Panc1 (cell line): ENCODE results near the gene LRRD1. TPM values are rescaled to one million over a fixed set of nuclear protein-coding genes. Genes with fewer than 3 reads are reported as not detected.
"Not testable (repeated sequence)": the region's sequence is repeated elsewhere in the genome, so short reads cannot be mapped to it uniquely, and the experiment has no call there.

ENCODE experiments used
- ATAC-seq: fragments of 200-7000 bp; cut with Tn5 transposase; 2 replicates; pipeline ENCODE4 v1.9.1; 2020; ENCODE audit warnings: mild to moderate bottlenecking, moderate library complexity
- BruUV-seq: library from RNA; stranded (reverse); fragments of 400-500 nt; replicated peaks from 2 replicates; lab custom pipeline; 2021; lab: Mats Ljungman, UMichigan
- CTCF ChIA-PET: fragments of 300-600 bp; sonication (Branson Sonifier 250); formaldehyde crosslinking; loops from one replicate; lab custom pipeline; 2022; ENCODE audit warnings: antibody characterized with exemption; lab: Charles Lee
- POLR2A ChIA-PET: fragments of 300-600 bp; sonication (Branson Sonifier 250); formaldehyde crosslinking; loops from one replicate; lab custom pipeline; 2022; ENCODE audit warnings: antibody characterized with exemption; lab: Charles Lee
- DNase-seq: peaks from one replicate; pipeline ENCODE4 v3.0.0-alpha.2; 2010; ENCODE audit warnings: low read depth, low spot score
- H3K27ac ChIP-seq: 2 replicates; pipeline ENCODE4 v1.5.1; 2011; ENCODE audit warnings: mild to moderate bottlenecking, low read length, inconsistent platforms
- H3K27me3 ChIP-seq: fragments of 200-500 bp; sonication (Bioruptor generic); 2 replicates; pipeline ENCODE4 v1.6.0; 2014; ENCODE audit warnings: low read length, inconsistent platforms; ENCODE audit not compliant: control insufficient read depth, insufficient read depth
- H3K36me3 ChIP-seq: fragments of 200-500 bp; sonication (Bioruptor generic); 2 replicates; pipeline ENCODE4 v1.5.1; 2014; ENCODE audit warnings: inconsistent platforms, mild to moderate bottlenecking, low read length, moderate library complexity; ENCODE audit not compliant: control insufficient read depth, insufficient read depth
- H3K4me1 ChIP-seq: 2 replicates; pipeline ENCODE4 v1.5.1; 2011; ENCODE audit warnings: inconsistent platforms, mild to moderate bottlenecking, low read length, moderate library complexity; ENCODE audit not compliant: control insufficient read depth, insufficient read depth
- H3K4me3 ChIP-seq, 2 experiments: 2 replicates each; pipeline ENCODE4 v1.5.1; 2011 to 2012; ENCODE audit warnings: low read depth in 2 of 2, low read length in 2 of 2, mild to moderate bottlenecking in 2 of 2, inconsistent platforms in 1 of 2, moderate library complexity in 1 of 2
- H3K9me3 ChIP-seq: fragments of 200-500 bp; sonication (Bioruptor generic); 2 replicates; pipeline ENCODE4 v1.5.1; 2014; ENCODE audit warnings: low read depth, mild to moderate bottlenecking, inconsistent platforms, low read length, moderate library complexity; ENCODE audit not compliant: control insufficient read depth, insufficient read depth
- CTCF ChIP-seq: fragments of 450-650 bp; IDR thresholded peaks from 2 replicates; pipeline ENCODE4 v1.5.1; 2017; ENCODE audit warnings: mild to moderate bottlenecking
- POLR2AphosphoS5 ChIP-seq: IDR thresholded peaks from 2 replicates; pipeline ENCODE4 v1.6.1; 2012; ENCODE audit warnings: mild to moderate bottlenecking, low read depth, low read length, moderate library complexity
- SIN3A ChIP-seq: IDR thresholded peaks from 2 replicates; pipeline ENCODE4 v1.6.1; 2012; ENCODE audit warnings: low read depth, mild to moderate bottlenecking, low read length, moderate library complexity, borderline replicate concordance; ENCODE audit not compliant: insufficient read depth
- TCF7L2 ChIP-seq: IDR thresholded peaks from 2 replicates; pipeline ENCODE4 v1.6.1; 2011; ENCODE audit warnings: mild to moderate bottlenecking, low read depth, low read length, inconsistent platforms
- in situ Hi-C: cut with HindIII; loops from 2 replicates; pipeline ENCODE4 v1.10.0; 2016; ENCODE audit warnings: low sequenced_read_pairs, low pct_unique_long_range_greater_than_20kb
- intact Hi-C: fragments of 100-400 bp; cut with micrococcal nuclease; formaldehyde crosslinking; loops from one replicate; pipeline ENCODE4 v1.10.0; 2022; ENCODE audit not compliant: unreplicated experiment
- total RNA-seq: library from RNA; stranded (reverse); gene quantifications from one replicate; pipeline ENCODE4 v1.2.1, GENCODE V29; 2021; ENCODE audit not compliant: unreplicated experiment
- TF ChIP-seq, protein P1 (sequence below), 2 experiments: IDR thresholded peaks; 2 replicates each; pipeline ENCODE4 v1.6.1; 2011 to 2012; ENCODE audit warnings: low read depth in 2 of 2, control low read depth in 1 of 2, low read length in 1 of 2, mild to moderate bottlenecking in 1 of 2, moderate library complexity in 1 of 2; ENCODE audit not compliant: insufficient read depth in 1 of 2

Gene LRRD1
- total RNA-seq, 1 experiment from 2014 or later = 0.05 TPM

DNA sequence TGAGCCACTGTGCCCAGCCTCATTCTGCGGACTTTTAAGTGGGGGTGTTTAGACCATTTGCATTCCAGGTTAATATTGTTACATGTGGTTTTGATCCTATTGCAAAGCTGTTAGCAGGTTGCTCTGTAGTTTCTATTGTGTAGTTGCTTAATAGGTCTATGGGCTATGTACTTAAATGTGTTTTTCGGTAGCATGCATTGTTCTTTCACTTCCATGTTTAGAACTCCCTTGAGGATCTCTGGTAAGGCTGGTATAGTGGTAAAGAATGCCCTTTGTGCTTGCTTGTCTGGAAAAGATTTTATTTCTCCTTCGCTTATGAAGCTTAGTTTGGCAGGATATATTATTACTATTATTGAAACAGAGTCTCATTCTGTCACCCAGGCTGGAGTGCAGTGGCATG lies 13.4 kb upstream of the LRRD1 start:
- Histone ChIP-seq H3K4me3 (no peak overlapping the region), H3K9me3 (no peaks in the 10 kb centered on the region), H3K27ac (no peak overlapping the region), H3K4me1 (no peaks in the 10 kb centered on the region), H3K27me3 (no peaks in the 10 kb centered on the region), H3K36me3 (no peaks in the 10 kb centered on the region)
- TF ChIP-seq, protein P1, sequence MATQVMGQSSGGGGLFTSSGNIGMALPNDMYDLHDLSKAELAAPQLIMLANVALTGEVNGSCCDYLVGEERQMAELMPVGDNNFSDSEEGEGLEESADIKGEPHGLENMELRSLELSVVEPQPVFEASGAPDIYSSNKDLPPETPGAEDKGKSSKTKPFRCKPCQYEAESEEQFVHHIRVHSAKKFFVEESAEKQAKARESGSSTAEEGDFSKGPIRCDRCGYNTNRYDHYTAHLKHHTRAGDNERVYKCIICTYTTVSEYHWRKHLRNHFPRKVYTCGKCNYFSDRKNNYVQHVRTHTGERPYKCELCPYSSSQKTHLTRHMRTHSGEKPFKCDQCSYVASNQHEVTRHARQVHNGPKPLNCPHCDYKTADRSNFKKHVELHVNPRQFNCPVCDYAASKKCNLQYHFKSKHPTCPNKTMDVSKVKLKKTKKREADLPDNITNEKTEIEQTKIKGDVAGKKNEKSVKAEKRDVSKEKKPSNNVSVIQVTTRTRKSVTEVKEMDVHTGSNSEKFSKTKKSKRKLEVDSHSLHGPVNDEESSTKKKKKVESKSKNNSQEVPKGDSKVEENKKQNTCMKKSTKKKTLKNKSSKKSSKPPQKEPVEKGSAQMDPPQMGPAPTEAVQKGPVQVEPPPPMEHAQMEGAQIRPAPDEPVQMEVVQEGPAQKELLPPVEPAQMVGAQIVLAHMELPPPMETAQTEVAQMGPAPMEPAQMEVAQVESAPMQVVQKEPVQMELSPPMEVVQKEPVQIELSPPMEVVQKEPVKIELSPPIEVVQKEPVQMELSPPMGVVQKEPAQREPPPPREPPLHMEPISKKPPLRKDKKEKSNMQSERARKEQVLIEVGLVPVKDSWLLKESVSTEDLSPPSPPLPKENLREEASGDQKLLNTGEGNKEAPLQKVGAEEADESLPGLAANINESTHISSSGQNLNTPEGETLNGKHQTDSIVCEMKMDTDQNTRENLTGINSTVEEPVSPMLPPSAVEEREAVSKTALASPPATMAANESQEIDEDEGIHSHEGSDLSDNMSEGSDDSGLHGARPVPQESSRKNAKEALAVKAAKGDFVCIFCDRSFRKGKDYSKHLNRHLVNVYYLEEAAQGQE (IDR thresholded peaks at IDR 0.05; ENCODE audit: insufficient read depth in 1 of 2, low read depth in 2 of 2, low read length in 1 of 2) = no peak
- TF ChIP-seq TCF7L2 = no peak
- TF ChIP-seq SIN3A = no peak
- BruUV-seq = no TSS peak
- ATAC-seq = no peak
- intact Hi-C loops (no loop called here), in situ Hi-C loops (no loop called here)
- CTCF ChIA-PET = no interaction called here
- POLR2A ChIA-PET = no interaction called here
- DNase-seq = no peak

GRCh38 chr7:92189246-92189645 lies 10.3 kb upstream of the LRRD1 start:
- POLR2A ChIA-PET, H3K4me3 ChIP-seq, H3K4me1 ChIP-seq, DNase-seq, H3K27ac ChIP-seq, CTCF ChIA-PET, intact Hi-C loops, H3K36me3 ChIP-seq, BruUV-seq, ATAC-seq, H3K27me3 ChIP-seq, in situ Hi-C loops, H3K9me3 ChIP-seq: not testable (repeated sequence)

- H3K27me3 ChIP-seq, H3K36me3 ChIP-seq, intact Hi-C loops, ATAC-seq, CTCF ChIA-PET, POLR2A ChIA-PET, H3K27ac ChIP-seq, H3K9me3 ChIP-seq, H3K4me1 ChIP-seq, BruUV-seq, H3K4me3 ChIP-seq, in situ Hi-C loops, DNase-seq: not testable (repeated sequence)
Observed at GRCh38 chr7:92184294-92184693, 5.4 kb upstream of the LRRD1 start.

GRCh38 chr7:92177362-92177761 lies 1.6 kb downstream of the LRRD1 start:
- TF ChIP-seq POLR2AphosphoS5 = no peak
- TF ChIP-seq SIN3A = no peak
- TF ChIP-seq TCF7L2 = no peak
- no peak for TF ChIP-seq CTCF
- intact Hi-C loops = no loop called here
- DNase-seq = no peak
- Histone ChIP-seq H3K27me3 (0 out of 2 replicates have a peak, but pooled peaks cover 2% of the 10 kb centered on the region), H3K36me3 (no peaks in the 10 kb centered on the region), H3K4me1 (0 out of 2 replicates have a peak, but pooled peaks cover 3% of the 10 kb centered on the region), H3K9me3 (no peaks in the 10 kb centered on the region), H3K4me3 (no peak overlapping the region), H3K27ac (no peak overlapping the region)
- no peak for ATAC-seq
- in situ Hi-C loops = no loop called here
- POLR2A ChIA-PET = interaction anchor here (1.1 kb wide), 1 partner anchor 38 kb away, joined by 3 read pairs; no protein-coding TSS in a partner anchor
- no TSS peak for BruUV-seq
- CTCF ChIA-PET = interaction anchor here (0.9 kb wide), 1 partner anchor 286 kb away, joined by 3 read pairs; no protein-coding TSS in a partner anchor

GRCh38 chr7:92169529-92169928 lies 9.4 kb downstream of the LRRD1 start:
- intact Hi-C loops, H3K27me3 ChIP-seq, CTCF ChIA-PET, H3K36me3 ChIP-seq, ATAC-seq, H3K4me1 ChIP-seq, H3K27ac ChIP-seq, H3K9me3 ChIP-seq, BruUV-seq, H3K4me3 ChIP-seq, POLR2A ChIA-PET, in situ Hi-C loops, DNase-seq: not testable (repeated sequence)
